IMR-90 (cell line): ENCODE results near the gene DCDC2B. TPM values are rescaled to one million over a fixed set of nuclear protein-coding genes. Genes with fewer than 3 reads are reported as not detected.
A peak's percentile ranks its signal among the peaks of the same experiment; 100 is the strongest.

Experiments
- ATAC-seq: fragments of 200-7000 bp; cut with Tn5 transposase; 2 replicates; pipeline ENCODE4 v1.9.1; 2020; ENCODE audit warnings: low read depth, mild to moderate bottlenecking, moderate library complexity
- BruUV-seq: library from RNA; stranded (reverse); fragments of 400-500 nt; replicated peaks from 2 replicates; lab custom pipeline; 2021; lab: Mats Ljungman, UMichigan
- CTCF ChIA-PET: fragments of 300-600 bp; formaldehyde crosslinking; extraction: SDS; loops from one replicate; lab custom pipeline; 2021; ENCODE audit warnings: antibody characterized with exemption; lab: Yijun Ruan, JAX
- POLR2A ChIA-PET: fragments of 300-600 bp; sonication (Branson Sonifier 250); formaldehyde crosslinking; loops from one replicate; lab custom pipeline; 2022; ENCODE audit warnings: antibody characterized with exemption; ENCODE audit not compliant: unreplicated experiment; lab: Charles Lee
- DNase-seq: peaks from one replicate; pipeline ENCODE4 v3.0.0; 2013
- H2AFZ ChIP-seq: replicated peaks from 2 replicates; pipeline ENCODE3; 2013; ENCODE audit warnings: low read length, mild to moderate bottlenecking; ENCODE audit not compliant: poor library complexity
- H2AK5ac ChIP-seq: 2 replicates; pipeline ENCODE4 v1.6.1; 2013; ENCODE audit warnings: low read depth, low read length, inconsistent platforms
- H2AK9ac ChIP-seq: replicated peaks from 2 replicates; pipeline ENCODE3; 2013; ENCODE audit warnings: mild to moderate bottlenecking, low read depth, low read length, moderate library complexity; ENCODE audit not compliant: poor library complexity
- H2BK120ac ChIP-seq: 2 replicates; pipeline ENCODE4 v1.6.1; 2013; ENCODE audit warnings: low read depth, low read length, inconsistent platforms
- H2BK15ac ChIP-seq: 3 replicates; pipeline ENCODE4 v1.6.1; 2013; ENCODE audit warnings: low read depth, low read length, inconsistent platforms
- H2BK20ac ChIP-seq: 2 replicates; pipeline ENCODE4 v1.6.1; 2013; ENCODE audit warnings: low read depth, mild to moderate bottlenecking, inconsistent platforms, low read length, moderate library complexity
- H2BK5ac ChIP-seq: 2 replicates; pipeline ENCODE4 v1.6.1; 2013; ENCODE audit warnings: mild to moderate bottlenecking, low read depth, low read length, inconsistent platforms; ENCODE audit not compliant: poor library complexity, severe bottlenecking
- H3K14ac ChIP-seq: replicated peaks from 2 replicates; pipeline ENCODE4 v1.6.1; 2013; ENCODE audit warnings: low read depth, low read length, inconsistent platforms
- H3K18ac ChIP-seq: 2 replicates; pipeline ENCODE4 v1.6.1; 2013; ENCODE audit warnings: low read depth, low read length, control low read depth
- H3K23ac ChIP-seq: 2 replicates; pipeline ENCODE4 v1.6.1; 2013; ENCODE audit warnings: low read depth, low read length, inconsistent platforms
- H3K27ac ChIP-seq: 2 replicates; pipeline ENCODE4 v1.5.1; 2013; ENCODE audit warnings: mild to moderate bottlenecking, control low read depth, low read length; ENCODE audit not compliant: insufficient read depth
- H3K27me3 ChIP-seq: 2 replicates; pipeline ENCODE4 v1.6.1; 2013; ENCODE audit warnings: low read length; ENCODE audit not compliant: control insufficient read depth, insufficient read depth
- H3K36me3 ChIP-seq: 2 replicates; pipeline ENCODE4 v1.6.1; 2013; ENCODE audit warnings: low read length, mixed read lengths; ENCODE audit not compliant: control insufficient read depth, insufficient read depth
- H3K4ac ChIP-seq: 2 replicates; pipeline ENCODE4 v1.6.1; 2013; ENCODE audit warnings: low read depth, low read length, inconsistent platforms
- H3K4me1 ChIP-seq: 2 replicates; pipeline ENCODE4 v1.6.1; 2013; ENCODE audit warnings: low read length, mixed read lengths; ENCODE audit not compliant: control insufficient read depth, insufficient read depth
- H3K4me2 ChIP-seq: 2 replicates; pipeline ENCODE4 v1.6.1; 2013; ENCODE audit warnings: low read depth, mild to moderate bottlenecking, control low read depth, low read length, moderate library complexity
- H3K4me3 ChIP-seq: 2 replicates; pipeline ENCODE4 v1.5.1; 2013; ENCODE audit warnings: low read depth, mild to moderate bottlenecking, control low read depth, low read length, moderate library complexity; ENCODE audit not compliant: insufficient read depth
- H3K56ac ChIP-seq: 2 replicates; pipeline ENCODE4 v1.6.1; 2013; ENCODE audit warnings: low read length, inconsistent platforms; ENCODE audit not compliant: insufficient read depth; ENCODE audit errors: extremely low read depth
- H3K79me1 ChIP-seq, 2 experiments: 2 replicates each; pipeline ENCODE4 v1.6.1; 2013; ENCODE audit warnings: low read length in 2 of 2, inconsistent platforms in 1 of 2, low read depth in 1 of 2
- H3K9ac ChIP-seq: 2 replicates; pipeline ENCODE4 v1.6.1; 2013; ENCODE audit warnings: low read depth, low read length, control low read depth
- H3K9me1 ChIP-seq: 2 replicates; pipeline ENCODE4 v1.6.1; 2013; ENCODE audit warnings: low read length, inconsistent platforms; ENCODE audit not compliant: insufficient read depth
- H3K9me3 ChIP-seq: 2 replicates; pipeline ENCODE4 v1.6.1; 2013; ENCODE audit warnings: low read length; ENCODE audit not compliant: control insufficient read depth, insufficient read depth
- H4K20me1 ChIP-seq: 2 replicates; pipeline ENCODE4 v1.6.1; 2013; ENCODE audit warnings: low read length, inconsistent platforms; ENCODE audit not compliant: insufficient read depth
- H4K5ac ChIP-seq: 2 replicates; pipeline ENCODE4 v1.6.1; 2013; ENCODE audit warnings: mild to moderate bottlenecking, low read depth, low read length, control low read depth
- H4K8ac ChIP-seq, 2 experiments: 2 replicates each; pipeline ENCODE4 v1.6.1; 2013; ENCODE audit warnings: low read depth in 2 of 2, low read length in 2 of 2, control low read depth in 1 of 2, inconsistent platforms in 1 of 2
- H4K91ac ChIP-seq: 2 replicates; pipeline ENCODE4 v1.6.1; 2013; ENCODE audit warnings: low read depth, low read length, inconsistent platforms; ENCODE audit not compliant: insufficient read depth
- BHLHE40 ChIP-seq: fragments of 150-350 bp; IDR thresholded peaks from 2 replicates; pipeline ENCODE4 v1.6.1; 2016; ENCODE audit warnings: mild to moderate bottlenecking, low read depth, low read length
- CEBPB ChIP-seq: IDR thresholded peaks from 2 replicates; pipeline ENCODE4 v1.6.1; 2012; ENCODE audit warnings: low read depth, low read length, improper control_type of control experiment
- CHD1 ChIP-seq: IDR thresholded peaks from 2 replicates; pipeline ENCODE4 v1.6.1; 2012; ENCODE audit warnings: low read depth, low read length, improper control_type of control experiment
- FOS ChIP-seq: fragments of 150-350 bp; IDR thresholded peaks from 2 replicates; pipeline ENCODE4 v1.6.1; 2016; ENCODE audit warnings: low read depth, low read length
- MAFK ChIP-seq: IDR thresholded peaks from 2 replicates; pipeline ENCODE4 v1.6.1; 2012; ENCODE audit warnings: low read depth, low read length, improper control_type of control experiment
- MAZ ChIP-seq: IDR thresholded peaks from 2 replicates; pipeline ENCODE4 v1.6.1; 2012; ENCODE audit warnings: low read depth, mild to moderate bottlenecking, low read length, improper control_type of control experiment, moderate library complexity, borderline replicate concordance
- NFE2L2 ChIP-seq: fragments of 150-350 bp; IDR thresholded peaks from 2 replicates; pipeline ENCODE4 v1.6.1; 2016; ENCODE audit warnings: low read depth, mild to moderate bottlenecking, low read length
- POLR2A ChIP-seq: IDR thresholded peaks from 2 replicates; pipeline ENCODE4 v1.6.1; 2012; ENCODE audit warnings: mild to moderate bottlenecking, low read depth, low read length
- RAD21 ChIP-seq: IDR thresholded peaks from 2 replicates; pipeline ENCODE4 v1.6.1; 2012; ENCODE audit warnings: low read length, improper control_type of control experiment
- RCOR1 ChIP-seq: IDR thresholded peaks from 2 replicates; pipeline ENCODE4 v1.6.1; 2012; ENCODE audit warnings: mild to moderate bottlenecking, low read length, improper control_type of control experiment; ENCODE audit not compliant: insufficient replicate concordance
- RFX5 ChIP-seq: IDR thresholded peaks from 2 replicates; pipeline ENCODE4 v1.8.0; 2012; ENCODE audit warnings: low read depth, mild to moderate bottlenecking, low read length, moderate library complexity
- SMC3 ChIP-seq: fragments of 150-350 bp; IDR thresholded peaks from 2 replicates; pipeline ENCODE4 v1.6.1; 2016; ENCODE audit warnings: low read depth, mild to moderate bottlenecking, antibody characterized with exemption, low read length, moderate library complexity
- dilution Hi-C: fragments of 300-500 bp; cut with HindIII; formaldehyde crosslinking; loops from one replicate; pipeline ENCODE4 v1.14.3; 2018; ENCODE audit warnings: low sequenced_read_pairs; ENCODE audit not compliant: unreplicated experiment
- in situ Hi-C: fragments of 300-500 bp; cut with MboI; formaldehyde crosslinking; loops from 3 replicates; pipeline ENCODE4 v1.14.3; 2019; ENCODE audit warnings: low sequenced_read_pairs, inconsistent platforms, mixed read lengths
- intact Hi-C: fragments of 100-400 bp; cut with micrococcal nuclease; formaldehyde crosslinking; loops from 2 replicates; pipeline ENCODE4 v1.10.0; 2022
- polyA plus RNA-seq, 3 experiments: library from polyadenylated mRNA; depleted of rRNA; stranded (reverse); fragments of >200 nt; gene quantifications; 2 replicates each; pipeline ENCODE4 v1.2.3, GENCODE V29; 2012; ENCODE audit warnings: low replicate concordance in 1 of 3
- total RNA-seq: library from RNA; depleted of rRNA; stranded (reverse); fragments of >200 nt; gene quantifications from 2 replicates; pipeline ENCODE4 v1.2.3, GENCODE V29; 2012
- TF ChIP-seq, protein P1 (sequence below): conservative IDR thresholded peaks from 2 replicates; pipeline ENCODE4 v1.5.1; 2012; ENCODE audit warnings: mild to moderate bottlenecking, low read depth, low read length, improper control_type of control experiment
- TF ChIP-seq, protein P2 (sequence below): fragments of 150-350 bp; IDR thresholded peaks from 2 replicates; pipeline ENCODE4 v1.6.1; 2017; ENCODE audit warnings: mild to moderate bottlenecking, antibody characterized with exemption, low read length, low read depth

Gene DCDC2B
- total and polyA plus RNA-seq, 2 of the 4 experiments (the other 2 are of a cell fraction), result not detected

DNA sequence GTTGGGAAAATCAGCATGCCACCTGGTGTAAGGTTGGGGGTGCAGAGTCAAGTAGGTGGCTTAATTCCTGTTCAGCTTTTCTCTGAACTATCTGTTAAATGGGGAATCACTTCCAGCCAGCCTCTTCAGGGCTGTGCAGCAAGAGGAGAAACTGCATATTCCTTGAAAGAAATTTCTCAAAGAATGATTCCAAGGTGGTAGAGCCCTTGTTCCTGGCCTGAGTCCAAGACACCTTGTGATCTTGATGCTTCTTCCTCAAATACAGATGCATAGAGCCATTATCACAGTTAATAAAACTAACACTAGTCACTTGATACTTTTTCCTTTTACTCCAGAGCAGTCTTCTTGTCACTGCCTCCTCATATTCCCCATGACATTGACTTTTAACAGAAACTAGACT is 24.2 kb upstream of the DCDC2B start:
- no peak for ATAC-seq
- Histone ChIP-seq H2BK120ac (no peak overlapping the region), H3K4me3 (no peak overlapping the region), H2AK9ac (no peak overlapping the region), H3K36me3 (peaks cover 60% of the 10 kb centered on the region), H3K9me3 (no peaks in the 10 kb centered on the region), H3K56ac (no peak overlapping the region), H2AFZ (no peak overlapping the region), H3K27me3 (no peaks in the 10 kb centered on the region), H4K5ac (no peak overlapping the region), H3K9me1 (peaks cover 10% of the 10 kb centered on the region; the same call in 1 of the 2 replicates), H2AK5ac (no peak overlapping the region), H3K4me1 (peaks cover 21% of the 10 kb centered on the region), H3K4me2 (peak overlapping the region; percentile 62; the same call in 1 of the 2 replicates), H2BK5ac (no peak overlapping the region), H3K27ac (no peak overlapping the region), H2BK15ac (no peak overlapping the region), H4K20me1 (peaks cover 47% of the 10 kb centered on the region), H2BK20ac (no peak overlapping the region), H3K14ac (no peak overlapping the region), H3K79me1 (peaks cover 28 to 74% of the 10 kb centered on the region in 2 experiments), H3K18ac (no peak overlapping the region), H4K8ac (no peak overlapping the region), H3K23ac (no peak overlapping the region), H3K9ac (no peak overlapping the region), H3K4ac (no peak overlapping the region), H4K91ac (no peak overlapping the region)
- in situ Hi-C loops (no loop called here), intact Hi-C loops (no loop called here), dilution Hi-C loops (no loop called here)
- BruUV-seq, result no TSS peak
- no peak for DNase-seq
- CTCF ChIA-PET, result no interaction called here
- POLR2A ChIA-PET, result no interaction called here
- TF ChIP-seq SMC3, result no peak
- no peak for TF ChIP-seq FOS
- no peak for TF ChIP-seq MAFK
- no peak for TF ChIP-seq RFX5
- TF ChIP-seq, protein P1, sequence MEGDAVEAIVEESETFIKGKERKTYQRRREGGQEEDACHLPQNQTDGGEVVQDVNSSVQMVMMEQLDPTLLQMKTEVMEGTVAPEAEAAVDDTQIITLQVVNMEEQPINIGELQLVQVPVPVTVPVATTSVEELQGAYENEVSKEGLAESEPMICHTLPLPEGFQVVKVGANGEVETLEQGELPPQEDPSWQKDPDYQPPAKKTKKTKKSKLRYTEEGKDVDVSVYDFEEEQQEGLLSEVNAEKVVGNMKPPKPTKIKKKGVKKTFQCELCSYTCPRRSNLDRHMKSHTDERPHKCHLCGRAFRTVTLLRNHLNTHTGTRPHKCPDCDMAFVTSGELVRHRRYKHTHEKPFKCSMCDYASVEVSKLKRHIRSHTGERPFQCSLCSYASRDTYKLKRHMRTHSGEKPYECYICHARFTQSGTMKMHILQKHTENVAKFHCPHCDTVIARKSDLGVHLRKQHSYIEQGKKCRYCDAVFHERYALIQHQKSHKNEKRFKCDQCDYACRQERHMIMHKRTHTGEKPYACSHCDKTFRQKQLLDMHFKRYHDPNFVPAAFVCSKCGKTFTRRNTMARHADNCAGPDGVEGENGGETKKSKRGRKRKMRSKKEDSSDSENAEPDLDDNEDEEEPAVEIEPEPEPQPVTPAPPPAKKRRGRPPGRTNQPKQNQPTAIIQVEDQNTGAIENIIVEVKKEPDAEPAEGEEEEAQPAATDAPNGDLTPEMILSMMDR, result no peak
- no peak for TF ChIP-seq MAZ
- no peak for TF ChIP-seq CHD1
- TF ChIP-seq RAD21, result no peak
- TF ChIP-seq NFE2L2, result no peak
- TF ChIP-seq, protein P2, sequence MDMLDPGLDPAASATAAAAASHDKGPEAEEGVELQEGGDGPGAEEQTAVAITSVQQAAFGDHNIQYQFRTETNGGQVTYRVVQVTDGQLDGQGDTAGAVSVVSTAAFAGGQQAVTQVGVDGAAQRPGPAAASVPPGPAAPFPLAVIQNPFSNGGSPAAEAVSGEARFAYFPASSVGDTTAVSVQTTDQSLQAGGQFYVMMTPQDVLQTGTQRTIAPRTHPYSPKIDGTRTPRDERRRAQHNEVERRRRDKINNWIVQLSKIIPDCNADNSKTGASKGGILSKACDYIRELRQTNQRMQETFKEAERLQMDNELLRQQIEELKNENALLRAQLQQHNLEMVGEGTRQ, result no peak
- no peak for TF ChIP-seq CEBPB
- TF ChIP-seq POLR2A, result no peak
- no peak for TF ChIP-seq RCOR1
- no peak for TF ChIP-seq BHLHE40
